Stimulated activated CD8-positive, alpha-beta memory T cell treated with anti-CD3 and anti-CD28 coated beads, Interleukin-7, amount 100 ng/mL, for 24 hours (primary cell): ENCODE data around the gene HHAT.
"Not testable (repeated sequence)": the region's sequence is repeated elsewhere in the genome, so short reads cannot be mapped to it uniquely, and the experiment has no call there.

Experiments
- DNase-seq: peaks from one replicate; pipeline ENCODE4 v3.0.0-alpha.2; 2020; ENCODE audit warnings: low read depth

Gene HHAT

GRCh38 chr1:210313921-210314320 lies 14.8 kb upstream of the HHAT start:
- DNase-seq = no peak

- no peak for DNase-seq
Observed at GRCh38 chr1:210315529-210315928, 13.2 kb upstream of the HHAT start.

GRCh38 chr1:210321131-210321530 lies 7.6 kb upstream of the HHAT start:
- no peak for DNase-seq

- no peak for DNase-seq
Observed at GRCh38 chr1:210321552-210321951, 7.2 kb upstream of the HHAT start.

GRCh38 chr1:210323957-210324356 lies 4.7 kb upstream of the HHAT start:
- no peak for DNase-seq

- DNase-seq = no peak
Observed at GRCh38 chr1:210325026-210325670, 3.6 kb upstream of the HHAT start.

GRCh38 chr1:210328032-210328745 lies 513 bp upstream of the HHAT start:
- no peak for DNase-seq

GRCh38 chr1:210330279-210330866 lies 1.7 kb downstream of the HHAT start:
- no peak for DNase-seq

GRCh38 chr1:210332233-210332632 lies 3.5 kb downstream of the HHAT start:
- DNase-seq = no peak

- no peak for DNase-seq
Observed at GRCh38 chr1:210332719-210333398, 4.2 kb downstream of the HHAT start.

- DNase-seq = no peak
Observed at GRCh38 chr1:210335001-210335400, 6.3 kb downstream of the HHAT start.

GRCh38 chr1:210336362-210336761 lies 7.7 kb downstream of the HHAT start:
- no peak for DNase-seq

GRCh38 chr1:210339500-210339899 lies 10.8 kb downstream of the HHAT start:
- DNase-seq = no peak

GRCh38 chr1:210340311-210340710 lies 11.6 kb downstream of the HHAT start:
- DNase-seq = no peak

GRCh38 chr1:210340841-210341240 lies 12.1 kb downstream of the HHAT start:
- no peak for DNase-seq

GRCh38 chr1:210342986-210343780 lies 14.5 kb downstream of the HHAT start:
- DNase-seq = no peak

- no peak for DNase-seq
Observed at GRCh38 chr1:210344706-210345105, 16.0 kb downstream of the HHAT start.

GRCh38 chr1:210347112-210347511 lies 18.4 kb downstream of the HHAT start:
- no peak for DNase-seq

GRCh38 chr1:210351496-210351895 lies 22.8 kb downstream of the HHAT start:
- no peak for DNase-seq

GRCh38 chr1:210352575-210352974 lies 23.9 kb downstream of the HHAT start:
- DNase-seq = no peak

- not testable (repeated sequence) for DNase-seq
Observed at GRCh38 chr1:210354305-210354704, 25.6 kb downstream of the HHAT start.

GRCh38 chr1:210358626-210359025 lies 29.9 kb downstream of the HHAT start:
- no peak for DNase-seq
